GM18511 (cell line): ENCODE results near the gene NPRL2.
A peak's percentile ranks its signal among the peaks of the same experiment; 100 is the strongest.

Experiments used
- ATAC-seq: cut with Tn5 transposase; IDR thresholded peaks from one replicate; pipeline ENCODE4 v1.9.1; 2021; ENCODE audit warnings: mild to moderate bottlenecking, moderate library complexity; ENCODE audit not compliant: unreplicated experiment

The NPRL2 gene

DNA sequence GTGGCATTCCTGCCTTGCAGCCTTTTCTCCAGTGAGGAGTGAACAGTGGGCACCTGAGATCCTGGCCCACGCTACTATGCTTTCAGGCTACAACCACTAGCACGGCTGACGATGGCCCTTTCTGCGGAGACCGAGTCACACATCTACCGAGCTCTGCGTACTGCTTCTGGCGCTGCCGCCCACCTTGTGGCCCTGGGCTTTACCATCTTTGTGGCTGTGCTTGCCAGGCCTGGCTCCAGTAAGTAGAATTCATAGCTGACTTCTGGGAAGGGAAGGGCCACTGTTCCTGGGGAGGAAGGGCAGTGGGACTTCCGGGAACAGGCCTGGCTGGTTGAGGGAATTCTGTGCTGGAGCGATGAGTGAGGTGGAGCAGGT lies 735 bp upstream of the NPRL2 start:
- ATAC-seq = no peak

DNA sequence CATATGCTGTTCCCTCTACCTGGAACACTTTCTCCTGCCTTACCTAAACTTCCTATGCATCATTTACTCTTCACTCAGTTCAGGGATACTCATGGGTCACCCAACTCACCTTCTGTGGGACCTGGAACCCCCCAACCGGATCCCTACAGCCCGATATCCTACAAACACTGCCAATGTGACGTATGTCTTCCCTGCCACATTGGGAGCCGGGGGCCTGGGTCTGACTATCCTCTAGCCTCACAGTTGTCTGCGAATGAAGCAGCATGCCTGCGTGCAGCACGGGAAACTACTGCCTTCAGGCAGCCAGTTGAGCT lies 405 bp downstream of the NPRL2 start:
- no peak for ATAC-seq

- ATAC-seq = no peak
These were observed 3.3 kb downstream of the NPRL2 start for GRCh38 chr3:50347187-50347813.

DNA sequence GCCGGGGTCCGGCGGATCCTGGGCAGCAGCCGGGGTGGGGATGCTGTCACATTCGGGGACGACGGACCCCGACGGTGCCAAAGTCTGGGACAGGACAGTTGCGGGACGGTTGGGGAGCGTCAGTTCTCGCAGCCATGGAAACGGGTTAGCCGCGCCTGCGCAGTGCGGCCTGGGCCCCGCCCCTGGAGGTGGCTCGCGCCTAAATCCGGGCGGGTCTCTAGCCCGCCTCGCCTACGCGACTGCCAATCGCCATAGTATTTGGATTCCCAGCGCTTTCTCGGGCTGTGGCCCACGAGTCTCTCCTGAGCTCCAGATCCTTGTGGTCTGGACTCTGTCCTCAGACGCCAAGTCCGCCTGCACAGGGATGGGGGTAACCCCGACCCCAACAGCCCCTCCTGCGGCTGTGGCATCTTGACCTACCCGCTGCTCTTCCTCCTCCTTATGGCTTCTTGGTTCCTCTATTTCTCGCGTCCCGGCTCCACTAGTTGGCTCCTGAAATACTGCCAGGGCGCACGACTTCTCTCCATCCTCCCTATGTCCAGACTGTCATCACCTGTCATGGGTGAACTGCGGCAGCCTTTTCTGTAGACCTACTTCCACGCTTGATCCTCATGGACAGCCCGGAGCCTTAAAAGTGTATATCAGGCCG lies 4.9 kb downstream of the NPRL2 start, which contains the start of gene ZMYND10:
ZMYND10 (minus strand) TSS at position 147 of the 649 bp plus-strand sequence. CDS start 153 bp downstream, outside the sequence.
- ATAC-seq = no peak

- no peak for ATAC-seq
These were observed 5.6 kb downstream of the NPRL2 start for GRCh38 chr3:50345008-50345407.

- no peak for ATAC-seq
These were observed 7.6 kb downstream of the NPRL2 start for GRCh38 chr3:50342813-50343633.

DNA sequence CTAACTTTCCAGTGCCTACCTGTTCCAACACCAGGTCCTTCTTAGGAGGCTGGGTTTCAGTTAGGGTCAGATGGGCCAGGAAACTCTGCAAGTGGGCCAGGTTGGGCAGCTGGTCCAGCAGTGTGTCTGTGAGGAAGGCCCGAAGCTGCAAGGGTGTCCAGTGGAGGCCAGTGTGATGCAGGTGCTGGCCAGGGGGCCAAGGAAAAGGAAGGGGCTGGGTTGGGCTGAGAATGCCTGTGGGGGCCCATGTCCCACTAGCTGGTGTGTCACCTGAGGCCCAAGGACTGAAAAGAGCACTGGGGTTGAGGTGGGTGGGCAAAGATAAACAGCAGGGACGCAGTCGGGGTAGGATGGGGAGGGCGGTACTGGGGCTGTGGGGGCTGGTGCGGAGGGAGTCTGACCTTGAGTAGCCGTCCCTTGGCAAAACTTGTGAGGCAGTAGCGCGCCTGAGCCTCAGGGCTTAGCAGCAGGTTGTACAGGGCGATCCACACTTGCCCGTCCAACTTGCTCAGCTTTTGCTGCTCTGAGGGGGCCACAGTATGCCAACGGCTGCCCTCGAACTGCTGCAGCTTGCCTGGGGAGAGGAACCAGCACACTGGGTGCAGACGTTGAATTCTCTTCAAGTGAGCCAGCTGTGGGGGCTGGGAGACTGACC lies 8.5 kb downstream of the NPRL2 start:
- ATAC-seq = no peak

GRCh38 chr3:50341537-50341936 lies 9.0 kb downstream of the NPRL2 start:
- ATAC-seq = no peak

DNA sequence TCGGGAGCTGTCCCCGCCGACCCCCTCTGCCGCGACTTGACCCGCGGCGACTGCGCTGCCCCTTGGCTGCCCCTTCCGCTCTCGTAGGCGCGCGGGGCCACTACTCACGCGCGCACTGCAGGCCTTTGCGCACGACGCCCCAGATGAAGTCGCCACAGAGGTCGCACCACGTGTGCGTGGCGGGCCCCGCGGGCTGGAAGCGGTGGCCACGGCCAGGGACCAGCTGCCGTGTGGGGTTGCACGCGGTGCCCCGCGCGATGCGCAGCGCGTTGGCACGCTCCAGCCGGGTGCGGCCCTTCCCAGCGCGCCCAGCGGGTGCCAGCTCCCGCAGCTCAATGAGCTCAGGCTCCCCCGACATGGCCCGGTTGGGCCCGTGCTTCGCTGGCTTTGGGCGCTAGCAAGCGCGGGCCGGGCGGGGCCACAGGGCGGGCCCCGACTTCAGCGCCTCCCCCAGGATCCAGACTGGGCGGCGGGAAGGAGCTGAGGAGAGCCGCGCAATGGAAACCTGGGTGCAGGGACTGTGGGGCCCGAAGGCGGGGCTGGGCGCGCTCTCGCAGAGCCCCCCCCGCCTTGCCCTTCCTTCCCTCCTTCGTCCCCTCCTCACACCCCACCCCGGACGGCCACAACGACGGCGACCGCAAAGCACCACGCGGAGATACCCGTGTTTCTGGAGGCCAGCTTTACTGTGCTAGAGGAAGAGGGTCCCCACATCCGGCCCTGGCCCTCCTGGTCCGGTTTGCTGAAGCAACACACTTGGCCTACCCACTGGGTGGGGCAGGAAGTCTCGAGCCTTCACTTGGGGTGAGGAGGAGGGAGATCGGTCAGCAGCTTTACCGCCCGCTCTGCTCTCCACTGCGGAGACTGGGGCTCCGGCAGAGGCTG lies 9.9 kb downstream of the NPRL2 start, which contains the start of gene RASSF1:
RASSF1 (minus strand) TSS at position 389 of the 882 bp plus-strand sequence; CDS start at position 358, 31 bp downstream.
- ATAC-seq = no peak

GRCh38 chr3:50340147-50340447 lies 10.5 kb downstream of the NPRL2 start:
- no peak for ATAC-seq

- no peak for ATAC-seq
These were observed 11.0 kb downstream of the NPRL2 start for GRCh38 chr3:50339485-50340146.

DNA sequence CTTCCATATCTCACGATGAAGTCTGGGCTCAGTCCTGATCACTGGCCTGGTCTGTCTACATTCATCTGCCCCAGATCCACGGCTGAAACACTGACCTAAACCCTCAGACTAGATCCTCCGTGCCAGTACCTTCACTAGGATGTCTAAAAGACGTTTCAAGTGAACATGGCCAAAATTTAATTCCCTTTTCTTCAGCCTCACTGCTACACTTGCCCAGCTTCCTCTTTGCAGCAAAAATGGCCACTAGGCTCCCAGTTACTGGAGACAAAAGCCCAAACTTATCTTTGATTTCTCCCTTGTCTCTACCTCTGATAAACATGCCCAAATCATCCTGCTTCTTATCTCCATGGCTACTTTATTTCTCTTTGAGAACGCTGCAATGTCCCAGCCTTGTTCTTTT lies 11.6 kb downstream of the NPRL2 start:
- no peak for ATAC-seq

DNA sequence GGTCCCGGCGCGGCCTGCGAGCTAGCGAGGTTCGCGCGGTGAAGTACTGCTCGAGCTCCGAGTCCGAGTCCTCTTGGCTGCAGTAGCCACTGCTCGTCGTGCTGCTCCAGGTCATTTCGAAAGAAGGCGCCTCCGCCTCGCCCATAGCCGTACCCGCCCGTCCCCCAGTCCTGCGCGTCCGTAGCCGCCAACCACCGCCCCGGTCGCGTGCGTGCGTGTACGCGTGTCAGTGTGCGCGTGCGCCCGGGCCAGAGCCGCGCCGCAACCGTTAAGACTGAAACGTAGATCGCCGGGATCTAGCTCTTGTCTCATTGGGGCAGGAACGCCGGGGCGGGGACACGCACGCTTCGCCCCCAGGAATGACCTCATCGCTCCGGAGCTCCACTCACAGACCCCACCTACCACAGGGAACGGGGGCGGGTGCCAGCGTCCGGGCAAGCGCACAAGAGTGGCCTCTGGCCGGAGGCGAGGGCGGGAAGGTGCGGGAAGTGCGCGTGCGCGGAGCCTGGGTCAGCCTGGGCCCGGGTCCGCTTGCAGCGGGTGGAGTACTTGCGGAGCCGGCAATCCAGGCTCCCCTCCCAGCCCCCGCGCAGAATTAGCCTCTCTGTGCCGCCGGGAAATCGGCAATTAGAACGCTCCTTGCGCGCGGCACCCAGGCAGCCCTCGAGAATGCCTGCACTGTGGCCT lies 13.3 kb downstream of the NPRL2 start:
- ATAC-seq = peak; percentile 79

DNA sequence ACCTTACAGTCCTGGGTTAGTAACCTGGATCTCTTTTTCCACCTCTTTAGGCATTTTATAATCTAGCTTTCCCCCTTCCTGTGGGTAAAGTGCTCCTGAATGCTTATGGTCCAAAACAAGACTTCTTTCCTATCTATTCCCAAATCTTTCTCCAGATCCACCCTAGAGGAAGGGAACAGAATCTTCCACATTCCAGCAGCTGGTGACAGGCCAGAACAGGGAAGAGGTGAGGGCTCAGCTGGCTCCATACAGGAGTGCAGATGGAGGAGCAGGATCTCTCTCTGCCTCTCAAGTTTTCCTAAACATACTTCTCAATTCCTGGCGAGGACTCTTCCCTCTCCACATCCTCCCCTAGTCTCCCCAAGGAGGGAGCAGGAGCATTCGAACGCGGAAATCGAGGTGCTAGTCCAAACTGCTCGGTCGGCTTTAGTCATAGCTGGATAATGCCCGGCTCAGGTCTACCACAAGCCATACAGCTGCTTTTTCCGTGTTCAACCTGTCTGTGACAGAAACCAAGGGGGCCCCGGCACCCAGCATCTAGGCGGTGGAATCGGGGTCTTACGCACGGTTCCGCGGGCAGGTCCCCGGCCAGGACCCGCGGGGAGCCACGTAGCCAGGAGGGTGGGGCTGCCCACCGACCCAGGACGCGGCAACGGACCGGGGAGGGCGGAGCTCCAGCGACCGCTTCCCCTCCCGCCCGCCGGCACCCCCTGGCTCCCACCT lies 14.0 kb downstream of the NPRL2 start:
- peak; percentile 35 for ATAC-seq

DNA sequence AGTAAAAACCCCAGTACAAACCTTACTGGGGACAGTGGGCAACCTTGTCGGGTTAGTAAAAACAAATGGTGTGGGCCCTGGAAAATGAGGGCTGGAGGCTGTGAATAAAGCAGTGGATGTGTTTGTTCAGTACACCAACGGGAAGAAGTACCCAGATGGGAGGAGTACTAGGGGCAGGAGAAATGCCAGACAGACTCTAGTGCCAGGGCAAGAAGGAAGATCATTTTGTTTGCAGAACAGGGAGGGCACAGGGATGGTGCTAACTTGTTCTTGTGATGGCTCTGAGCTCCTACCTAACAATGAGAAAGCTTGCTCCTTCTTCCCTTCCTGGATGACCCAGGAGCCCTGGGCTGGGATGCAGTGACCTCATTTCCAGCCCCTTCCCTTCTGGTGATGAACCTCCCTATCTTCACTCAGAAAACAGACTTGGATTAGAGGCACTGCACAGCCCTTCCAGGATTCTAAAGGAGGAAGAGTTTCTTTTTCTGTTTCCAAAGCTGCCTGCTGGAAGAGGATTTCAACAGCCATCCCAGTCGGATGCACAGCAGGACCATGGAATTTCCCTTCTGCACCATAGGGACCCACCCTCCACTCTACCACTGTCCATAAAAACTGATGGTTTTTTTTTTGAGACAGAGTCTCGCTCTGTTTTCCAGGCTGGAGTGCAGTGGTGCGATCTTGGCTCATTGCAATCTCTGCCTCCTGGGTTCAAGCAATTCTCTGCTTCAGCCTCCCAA lies 16.1 kb downstream of the NPRL2 start:
- no peak for ATAC-seq

GRCh38 chr3:50333744-50334328 lies 16.7 kb downstream of the NPRL2 start:
- ATAC-seq = no peak

- no peak for ATAC-seq
These were observed 19.1 kb downstream of the NPRL2 start for GRCh38 chr3:50331364-50331907.

DNA sequence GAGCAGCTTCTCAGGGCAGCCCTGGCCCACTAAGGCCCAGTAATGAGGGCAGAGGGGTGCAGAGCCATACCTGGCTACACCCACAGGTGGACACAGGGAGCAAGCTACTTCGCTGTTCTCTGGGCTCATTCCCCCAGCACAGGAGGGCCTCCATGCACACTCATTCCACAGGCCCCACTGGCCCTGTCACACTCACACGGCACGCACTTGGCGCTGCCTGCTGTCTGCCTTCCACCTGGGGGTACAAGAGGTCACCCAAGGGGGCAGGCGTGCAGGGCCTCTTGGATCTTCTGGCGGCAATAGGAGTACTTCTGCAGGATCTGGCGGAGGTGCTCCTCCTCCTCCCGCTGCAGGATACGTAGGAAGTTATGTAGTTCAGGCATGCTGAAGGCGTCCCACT lies 20.2 kb downstream of the NPRL2 start:
- no peak for ATAC-seq
